DMS 273 (cell line): ENCODE results near the gene NTN1.
"Not testable (repeated sequence)": the region's sequence is repeated elsewhere in the genome, so short reads cannot be mapped to it uniquely, and the experiment has no call there.

ENCODE experiments used
- DNase-seq: peaks from one replicate; lab custom pipeline; 2025; ENCODE audit not compliant: unreplicated experiment; lab: John Stamatoyannopoulos, UW

The NTN1 gene

GRCh38 chr17:9241774-9242496, 220.6 kb downstream of the NTN1 start:
- no peak for DNase-seq

GRCh38 chr17:9242497-9242881, 221.2 kb downstream of the NTN1 start:
- DNase-seq: no peak

- no peak for DNase-seq
Measured at GRCh38 chr17:9242983-9243382, 221.7 kb downstream of the NTN1 start.

GRCh38 chr17:9244066-9245052, 223.0 kb downstream of the NTN1 start:
- DNase-seq: no peak

- no peak for DNase-seq
Measured at GRCh38 chr17:9247401-9247938, 226.2 kb downstream of the NTN1 start.

- no peak for DNase-seq
Measured at GRCh38 chr17:9249245-9249953, 228.1 kb downstream of the NTN1 start.

GRCh38 chr17:9251273-9251672, 230.0 kb downstream of the NTN1 start:
- no peak for DNase-seq

GRCh38 chr17:9253308-9253707, 232.0 kb downstream of the NTN1 start:
- DNase-seq: no peak

GRCh38 chr17:9254841-9255240, 233.5 kb downstream of the NTN1 start:
- no peak for DNase-seq

GRCh38 chr17:9255833-9256232, 234.5 kb downstream of the NTN1 start:
- DNase-seq: no peak

GRCh38 chr17:9256361-9256750, 235.0 kb downstream of the NTN1 start:
- DNase-seq: no peak

- DNase-seq: no peak
Measured at GRCh38 chr17:9256751-9257629, 235.7 kb downstream of the NTN1 start.

- DNase-seq: not testable (repeated sequence)
Measured at GRCh38 chr17:9257630-9257965, 236.3 kb downstream of the NTN1 start.

- no peak for DNase-seq
Measured at GRCh38 chr17:9258115-9259015, 237.1 kb downstream of the NTN1 start.

- no peak for DNase-seq
Measured at GRCh38 chr17:9259419-9259818, 238.1 kb downstream of the NTN1 start.

GRCh38 chr17:9261081-9262012, 240.0 kb downstream of the NTN1 start:
- DNase-seq: no peak

- DNase-seq: no peak
Measured at GRCh38 chr17:9266031-9266680, 244.8 kb downstream of the NTN1 start.

GRCh38 chr17:9266697-9267117, 245.4 kb downstream of the NTN1 start:
- no peak for DNase-seq
